GM18951 (cell line): Measurements from ENCODE around the gene SNHG17.
A peak's percentile ranks its signal among the peaks of the same experiment; 100 is the strongest.
"Not testable (repeated sequence)": the region's sequence is repeated elsewhere in the genome, so short reads cannot be mapped to it uniquely, and the experiment has no call there.

Experiments used
- POLR2A ChIP-seq: IDR thresholded peaks from 4 replicates; pipeline ENCODE4 v1.6.1; 2011; ENCODE audit warnings: mild to moderate bottlenecking; ENCODE audit not compliant: insufficient read length, insufficient read depth; ENCODE audit errors: extremely low read depth
- in situ Hi-C: fragments of 300-500 bp; cut with MboI; formaldehyde crosslinking; loops from one replicate; pipeline ENCODE4 v1.12.0; 2022; ENCODE audit warnings: low sequenced_read_pairs, mixed read lengths, inconsistent platforms; ENCODE audit not compliant: unreplicated experiment

The SNHG17 gene

DNA sequence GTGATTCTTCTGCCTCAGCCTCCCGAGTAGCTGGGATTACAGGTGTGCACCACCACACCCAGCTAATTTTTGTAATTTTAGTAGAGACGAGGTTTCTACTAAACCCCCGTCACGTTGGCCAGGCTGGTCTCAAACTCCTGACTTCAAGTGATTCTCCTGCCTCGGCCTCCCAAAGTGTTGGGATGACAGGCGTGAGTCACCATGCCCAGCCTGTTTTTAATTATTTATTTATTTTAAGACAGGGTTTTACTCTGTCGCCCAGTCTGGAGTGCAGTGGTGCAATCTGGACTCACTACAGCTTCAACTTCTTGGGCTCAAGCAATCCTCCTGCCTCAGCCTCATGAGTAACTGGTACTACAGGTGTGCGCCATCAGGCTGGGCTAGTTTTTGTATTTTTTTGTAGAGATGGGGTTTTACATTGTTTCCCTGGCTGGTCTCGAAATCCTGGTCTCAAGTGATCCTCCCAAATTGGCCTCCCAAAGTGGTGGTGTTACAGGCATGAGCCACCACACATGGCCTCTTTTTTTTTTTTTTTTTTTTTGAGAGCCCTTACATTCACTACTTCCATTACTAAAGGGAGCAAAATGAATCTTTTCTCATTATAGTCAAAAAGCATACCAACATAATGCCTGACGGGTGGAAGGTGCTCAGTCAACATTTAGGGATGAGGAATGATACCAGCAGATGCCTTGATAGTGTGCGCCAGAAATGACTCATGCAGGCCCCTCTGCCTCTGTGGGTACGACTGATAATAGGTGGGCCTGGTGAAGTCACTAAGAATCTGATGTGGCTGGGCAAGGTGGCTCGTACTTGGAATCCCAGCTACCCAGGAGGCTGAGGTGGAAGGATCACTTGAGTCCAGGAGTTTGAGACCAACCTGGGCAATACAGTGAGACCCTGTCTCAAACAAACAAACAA lies 19.7 kb upstream of the SNHG17 start:
- in situ Hi-C loops: no loop called here
- no peak for TF ChIP-seq POLR2A

DNA sequence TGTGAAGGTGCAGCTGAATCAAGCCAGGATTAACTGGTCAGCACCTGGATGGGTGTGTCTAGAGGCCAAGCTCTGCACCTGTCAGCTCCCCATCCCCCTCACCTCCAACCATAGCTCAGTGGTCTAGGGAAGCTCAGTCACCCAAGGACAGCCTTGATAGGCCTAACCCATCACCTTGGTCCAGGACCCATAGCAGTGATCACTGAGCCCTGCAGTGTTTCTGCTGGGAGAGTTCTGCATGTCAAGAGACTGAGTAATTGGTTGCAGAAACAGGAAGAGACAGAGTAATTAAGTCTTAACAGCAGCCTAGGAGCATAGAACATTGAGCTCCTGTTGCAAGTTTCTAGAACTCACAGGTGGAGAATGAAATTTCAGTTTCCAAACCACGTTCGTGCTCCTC lies 18.8 kb upstream of the SNHG17 start:
- no peak for TF ChIP-seq POLR2A
- in situ Hi-C loops: no loop called here

DNA sequence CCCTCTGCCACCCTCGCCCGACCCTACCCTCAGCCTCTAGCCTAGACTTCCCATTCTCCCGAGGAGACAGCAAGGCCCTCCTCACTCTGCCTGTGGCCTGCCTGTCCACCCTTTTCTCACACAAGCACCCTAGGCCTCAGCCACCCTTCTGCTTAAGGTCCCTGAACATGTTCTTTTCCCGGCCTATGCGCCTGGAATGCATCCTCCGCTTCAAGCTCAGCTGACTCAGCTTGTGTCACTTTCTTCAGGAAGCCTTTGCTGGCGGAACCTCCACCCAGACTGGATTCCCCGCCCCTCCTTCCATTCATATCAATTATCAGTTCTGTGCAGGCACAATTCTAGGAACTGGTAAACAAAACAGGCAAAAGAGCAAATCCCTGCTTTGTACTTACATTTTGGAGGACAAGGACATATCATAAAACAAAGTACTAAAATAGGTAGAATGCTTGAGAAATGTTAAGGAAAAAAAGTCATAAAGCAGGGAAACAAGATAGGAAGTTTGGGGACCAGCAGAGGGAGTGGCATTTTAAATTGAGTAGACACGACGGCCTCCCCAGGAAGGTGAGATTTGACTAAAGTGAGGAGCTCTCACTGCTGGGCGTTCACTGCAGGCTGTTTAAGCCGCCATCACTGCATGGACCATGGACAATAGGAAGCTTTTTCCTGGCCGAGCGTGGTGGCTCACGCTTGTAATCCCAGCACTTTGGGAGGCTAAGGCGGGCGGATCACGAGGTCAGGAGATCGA lies 17.9 kb upstream of the SNHG17 start:
- in situ Hi-C loops: no loop called here
- no peak for TF ChIP-seq POLR2A

DNA sequence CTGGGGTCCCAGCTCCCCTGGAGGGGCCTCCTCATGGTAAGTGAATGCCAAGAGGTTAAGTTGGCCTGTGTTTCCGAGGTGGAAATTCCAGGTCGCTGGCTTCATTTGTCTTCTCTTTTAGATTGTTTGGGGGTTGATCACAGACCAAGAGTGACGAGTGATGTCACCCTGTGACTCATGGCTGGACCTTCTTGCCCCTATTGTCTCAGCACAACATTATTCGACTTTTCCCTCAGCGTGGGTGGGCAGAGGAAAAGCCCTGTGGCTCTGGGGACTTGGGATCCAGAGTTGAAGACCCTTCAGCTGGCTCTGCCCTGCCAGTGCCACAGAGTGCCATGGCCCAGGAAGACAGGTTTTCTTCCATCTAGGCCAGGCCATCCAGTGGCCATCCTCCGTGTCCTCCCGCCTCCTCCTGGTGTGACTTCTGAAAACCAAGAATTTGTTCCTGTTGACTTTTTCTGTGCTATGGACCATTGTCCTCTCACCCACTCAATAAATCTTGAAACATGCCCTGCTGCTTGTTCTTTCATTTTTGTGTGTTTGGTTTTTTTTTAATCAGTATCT lies 15.4 kb upstream of the SNHG17 start:
- no peak for TF ChIP-seq POLR2A
- in situ Hi-C loops: no loop called here

DNA sequence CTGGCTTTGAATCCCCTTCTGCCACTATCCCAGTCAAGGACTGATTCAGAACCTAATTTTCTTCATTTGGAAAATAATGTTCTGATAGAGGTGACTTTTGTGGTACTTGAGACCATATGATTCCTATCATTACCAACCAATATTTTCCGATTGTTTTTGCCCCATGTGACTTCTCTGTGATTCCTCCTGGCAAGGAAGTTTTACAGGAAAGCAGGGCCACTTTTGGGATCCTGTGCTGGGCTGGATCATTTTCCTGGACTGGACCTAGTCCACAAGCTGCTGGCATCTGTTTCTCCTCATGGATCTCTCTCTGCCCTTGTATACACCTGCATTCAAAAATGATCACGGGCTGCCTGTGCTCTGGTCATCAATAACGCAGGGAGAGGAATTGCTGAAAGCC lies 13.9 kb upstream of the SNHG17 start:
- in situ Hi-C loops: no loop called here
- no peak for TF ChIP-seq POLR2A

DNA sequence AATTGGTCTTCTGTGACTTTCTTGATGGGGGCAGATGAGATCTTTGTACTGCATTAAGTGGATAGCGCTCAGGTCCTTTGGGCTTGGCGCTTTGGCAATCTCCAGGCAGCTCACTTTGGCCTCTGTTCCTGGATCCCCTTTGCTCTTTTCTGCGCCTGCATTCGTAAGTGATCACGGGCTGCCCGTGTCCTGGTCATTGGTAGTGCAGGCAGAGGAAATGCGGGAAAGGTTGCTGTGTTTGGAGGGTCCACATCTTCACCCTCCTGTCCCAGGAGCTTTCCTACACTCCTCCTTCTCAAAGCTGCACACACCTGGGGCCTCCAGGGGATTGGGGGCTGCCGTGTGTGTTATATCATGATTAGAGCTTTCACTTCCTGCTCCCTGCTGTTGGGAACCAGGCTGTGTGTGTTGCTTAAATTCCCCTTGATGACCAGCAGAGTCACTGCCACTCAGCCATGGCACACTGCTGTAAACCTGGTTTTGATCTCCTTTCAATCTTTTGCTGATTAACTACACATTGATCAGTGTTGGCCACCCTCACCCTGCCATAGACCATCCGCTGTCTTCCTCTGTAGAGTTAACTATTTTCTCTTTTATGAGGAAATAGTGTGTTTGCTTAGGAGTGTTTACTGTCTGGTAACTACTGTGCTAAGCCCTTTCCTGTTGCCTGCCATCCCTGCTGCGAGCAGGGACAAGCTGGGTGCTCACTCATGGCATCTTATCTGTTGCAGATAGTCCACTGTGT lies 13.0 kb upstream of the SNHG17 start:
- TF ChIP-seq POLR2A: no peak
- in situ Hi-C loops: no loop called here

DNA sequence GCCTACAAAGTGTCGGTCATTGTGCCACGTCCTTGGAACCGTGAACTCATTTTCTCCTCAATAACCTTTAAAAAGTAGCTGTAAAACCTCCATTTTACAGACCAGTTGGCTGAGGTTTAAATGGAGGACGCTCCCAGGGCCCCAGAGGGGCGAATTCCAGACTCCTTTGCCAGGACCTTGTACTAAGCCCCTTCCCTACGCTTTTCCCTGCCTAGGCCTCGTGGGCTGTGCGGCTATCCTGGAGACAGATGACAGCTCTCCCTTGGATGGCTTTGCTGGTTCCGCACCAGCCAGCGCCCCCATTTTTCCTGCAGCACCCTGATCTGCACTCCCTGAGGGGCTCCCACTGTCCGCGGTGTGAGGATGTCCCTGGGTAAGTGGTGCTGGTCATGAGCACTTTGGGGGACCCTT lies 12.1 kb upstream of the SNHG17 start:
- in situ Hi-C loops: no loop called here
- TF ChIP-seq POLR2A: no peak

DNA sequence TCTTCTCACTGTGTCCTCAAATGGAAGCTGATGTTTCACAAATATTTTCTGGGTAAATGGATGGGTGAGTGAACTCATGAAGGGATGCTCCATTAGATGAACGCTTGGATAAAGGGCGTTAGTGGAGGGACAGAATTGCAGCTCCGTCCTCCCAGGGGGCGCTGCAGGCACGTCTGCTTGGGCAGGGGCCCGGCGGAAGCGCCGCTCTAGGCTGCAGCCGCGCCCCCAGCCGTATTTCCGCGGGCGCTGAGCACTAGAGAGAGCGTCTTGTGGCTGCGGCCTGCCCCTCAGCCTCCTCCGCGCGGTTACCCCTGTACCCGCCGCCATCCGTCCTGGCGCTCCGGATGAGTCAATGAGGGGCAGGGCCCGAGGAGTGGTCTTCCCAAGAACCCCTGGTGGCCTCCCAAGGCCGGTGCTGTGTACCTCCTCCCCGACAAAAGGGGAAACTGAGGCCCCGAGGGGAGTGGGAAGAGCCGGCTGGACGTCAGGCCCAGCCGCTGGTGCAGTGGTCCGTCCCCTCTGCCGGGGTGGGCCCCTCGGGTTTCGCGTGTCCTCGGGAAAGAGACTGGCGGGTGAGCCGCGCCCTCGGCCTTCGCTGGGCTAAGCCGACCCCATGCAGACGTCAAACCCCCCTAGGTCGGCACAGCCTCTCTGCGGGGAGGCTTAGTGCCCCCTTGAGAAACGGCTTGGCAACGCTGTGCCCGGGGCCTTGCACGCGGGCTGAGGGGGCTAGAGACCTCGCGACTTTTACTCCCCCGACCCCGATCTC lies 11.5 kb upstream of the SNHG17 start:
- in situ Hi-C loops: no loop called here

DNA sequence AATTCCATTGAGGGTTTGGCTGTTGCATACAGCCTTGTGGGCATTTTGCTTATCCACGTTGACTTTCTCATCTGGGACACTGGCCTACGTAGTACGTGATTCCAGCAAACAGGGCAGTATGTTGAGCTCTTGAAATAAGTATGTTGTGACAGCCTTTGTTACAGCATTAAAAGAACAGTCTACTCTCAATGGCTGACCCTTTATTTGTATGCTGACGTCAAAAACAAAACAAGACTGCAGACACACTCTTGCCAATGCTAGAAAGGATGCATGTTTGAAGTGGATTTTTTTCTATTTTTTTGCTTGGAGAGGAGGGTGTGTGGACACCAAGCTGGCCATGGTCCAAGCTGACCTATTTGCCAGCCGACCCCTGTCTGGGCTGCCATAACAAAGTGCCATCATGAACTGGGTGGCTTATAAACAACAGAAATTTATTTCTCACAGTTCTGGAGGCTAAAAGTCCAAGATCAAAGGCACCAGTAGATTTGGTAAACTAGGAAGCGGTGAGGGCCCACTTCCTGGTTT lies 10.8 kb upstream of the SNHG17 start:
- no peak for TF ChIP-seq POLR2A
- in situ Hi-C loops: no loop called here

More for the DNA sequence above, 11.5 kb upstream of the SNHG17 start:
- peak; percentile 95 for TF ChIP-seq POLR2A

DNA sequence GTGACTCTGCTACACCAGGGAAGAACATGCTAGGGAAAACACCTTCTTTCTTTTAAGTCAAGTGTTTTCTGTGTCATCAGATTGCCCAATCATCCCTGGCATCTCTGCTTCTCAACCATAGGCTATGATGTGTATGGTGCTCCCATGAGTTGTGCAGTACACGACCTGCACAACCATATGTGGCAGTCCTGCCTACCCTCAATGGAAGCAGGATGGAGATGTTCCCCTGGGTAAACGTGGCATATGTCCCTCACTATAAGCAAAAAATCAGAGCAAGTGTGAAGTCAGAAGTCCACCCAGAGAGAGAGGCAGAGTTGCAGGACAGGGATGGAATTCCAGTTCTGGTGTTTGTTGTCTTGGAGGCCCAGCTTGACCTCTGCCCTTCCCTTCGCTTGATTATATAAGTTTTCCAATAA lies 10.3 kb upstream of the SNHG17 start:
- in situ Hi-C loops: no loop called here
- no peak for TF ChIP-seq POLR2A

DNA sequence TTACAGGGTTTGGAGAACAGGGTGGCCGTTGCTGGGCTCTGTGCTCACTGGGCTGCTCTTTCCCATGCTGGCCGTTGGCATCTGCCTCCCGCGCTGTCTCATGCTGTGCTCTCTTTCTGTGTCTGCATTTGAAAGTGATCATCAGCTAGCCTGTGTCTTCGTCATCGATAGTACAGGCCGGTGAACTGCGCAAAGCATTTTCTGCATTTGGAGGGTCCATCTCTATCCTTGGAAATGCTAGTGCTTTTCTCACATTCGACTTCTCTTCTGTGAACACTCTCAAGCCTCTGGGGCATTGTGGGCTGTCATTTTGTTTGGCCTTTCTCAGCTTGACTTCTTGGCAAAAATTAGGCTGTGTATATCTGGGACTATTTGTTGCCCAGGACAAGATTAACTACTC lies 6.8 kb upstream of the SNHG17 start:
- in situ Hi-C loops: no loop called here
- no peak for TF ChIP-seq POLR2A

DNA sequence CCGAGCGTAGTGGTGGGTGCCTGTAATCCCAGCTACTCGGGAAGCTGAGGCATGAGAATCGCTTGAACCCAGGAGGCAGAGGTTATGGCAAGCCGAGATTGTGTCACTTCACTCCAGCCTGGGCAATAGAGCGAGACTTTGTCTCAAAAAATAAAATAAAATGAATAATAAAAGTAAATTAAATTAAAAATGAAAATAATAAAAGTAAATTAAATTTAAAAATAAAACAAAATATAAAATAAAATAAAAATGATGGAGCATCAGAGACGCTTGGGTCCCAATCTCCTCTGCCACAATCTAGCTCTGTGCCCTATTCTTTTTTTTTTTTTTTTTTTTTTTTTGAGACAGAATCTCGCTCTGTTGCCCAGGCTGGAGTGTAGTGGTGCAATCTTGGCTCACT lies 6.0 kb upstream of the SNHG17 start:
- in situ Hi-C loops: not testable (repeated sequence)

DNA sequence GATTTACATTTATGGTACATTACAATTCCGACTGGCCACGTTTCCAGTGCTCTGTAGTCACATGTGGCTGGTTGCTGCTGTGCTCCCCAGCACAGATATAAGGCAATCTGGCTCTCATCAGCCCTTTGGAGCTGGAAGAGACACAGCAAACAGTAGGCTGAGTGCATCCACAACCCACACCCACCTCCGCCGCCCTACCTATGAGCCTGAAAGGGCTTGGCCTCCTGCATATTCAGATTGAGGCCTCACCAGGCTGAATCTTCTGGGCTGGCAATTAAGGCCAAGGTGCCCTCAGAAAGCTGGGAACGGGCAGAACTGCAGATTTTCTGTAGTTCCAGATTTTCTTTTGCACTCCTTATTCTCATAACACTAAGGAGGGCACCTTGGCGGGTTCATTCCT lies 2.7 kb upstream of the SNHG17 start:
- TF ChIP-seq POLR2A: no peak
- in situ Hi-C loops: no loop called here

DNA sequence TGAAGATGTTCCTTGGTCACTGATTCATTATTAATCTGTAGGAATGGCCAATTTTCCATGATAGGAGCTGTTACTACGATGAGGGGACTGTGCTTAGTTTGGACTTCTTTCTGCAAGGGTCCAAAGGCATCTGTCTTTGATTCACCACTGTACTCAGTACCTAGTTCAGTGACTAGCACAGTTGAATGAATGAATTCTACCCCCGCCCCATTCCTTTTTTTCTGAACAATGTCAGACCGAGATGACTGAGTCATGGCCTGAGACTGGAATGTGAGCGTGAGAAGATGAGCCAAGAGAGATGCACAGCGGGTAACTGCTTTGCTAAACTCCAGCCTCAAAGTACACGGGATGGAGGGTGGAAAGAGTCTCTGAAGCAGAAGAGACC lies 419 bp upstream of the SNHG17 start:
- in situ Hi-C loops: no loop called here
- no peak for TF ChIP-seq POLR2A
